ENCODE results near the gene STRIP2.
"Not testable (repeated sequence)": the region's sequence is repeated elsewhere in the genome, so short reads cannot be mapped to it uniquely, and the experiment has no call there.

Gene STRIP2

GRCh38 chr7:129479831-129480230, 45.6 kb downstream of the STRIP2 start:
- Mint-ChIP-seq H3K9me3 (peaks cover 7% of the 10 kb centered on the region), H3K36me3 (ENCODE audit: low read depth) (peaks cover 12% of the 10 kb centered on the region), H3K4me3 (no peak overlapping the region), H3K4me1 (no peaks in the 10 kb centered on the region), H3K27me3 (ENCODE audit: low read depth) (no peaks in the 10 kb centered on the region), H3K27ac (no peak overlapping the region)
- TF ChIP-seq, protein P1, sequence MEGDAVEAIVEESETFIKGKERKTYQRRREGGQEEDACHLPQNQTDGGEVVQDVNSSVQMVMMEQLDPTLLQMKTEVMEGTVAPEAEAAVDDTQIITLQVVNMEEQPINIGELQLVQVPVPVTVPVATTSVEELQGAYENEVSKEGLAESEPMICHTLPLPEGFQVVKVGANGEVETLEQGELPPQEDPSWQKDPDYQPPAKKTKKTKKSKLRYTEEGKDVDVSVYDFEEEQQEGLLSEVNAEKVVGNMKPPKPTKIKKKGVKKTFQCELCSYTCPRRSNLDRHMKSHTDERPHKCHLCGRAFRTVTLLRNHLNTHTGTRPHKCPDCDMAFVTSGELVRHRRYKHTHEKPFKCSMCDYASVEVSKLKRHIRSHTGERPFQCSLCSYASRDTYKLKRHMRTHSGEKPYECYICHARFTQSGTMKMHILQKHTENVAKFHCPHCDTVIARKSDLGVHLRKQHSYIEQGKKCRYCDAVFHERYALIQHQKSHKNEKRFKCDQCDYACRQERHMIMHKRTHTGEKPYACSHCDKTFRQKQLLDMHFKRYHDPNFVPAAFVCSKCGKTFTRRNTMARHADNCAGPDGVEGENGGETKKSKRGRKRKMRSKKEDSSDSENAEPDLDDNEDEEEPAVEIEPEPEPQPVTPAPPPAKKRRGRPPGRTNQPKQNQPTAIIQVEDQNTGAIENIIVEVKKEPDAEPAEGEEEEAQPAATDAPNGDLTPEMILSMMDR (IDR thresholded peaks at IDR 0.05; ENCODE audit: unreplicated experiment in 3 of 3): no peak

DNA sequence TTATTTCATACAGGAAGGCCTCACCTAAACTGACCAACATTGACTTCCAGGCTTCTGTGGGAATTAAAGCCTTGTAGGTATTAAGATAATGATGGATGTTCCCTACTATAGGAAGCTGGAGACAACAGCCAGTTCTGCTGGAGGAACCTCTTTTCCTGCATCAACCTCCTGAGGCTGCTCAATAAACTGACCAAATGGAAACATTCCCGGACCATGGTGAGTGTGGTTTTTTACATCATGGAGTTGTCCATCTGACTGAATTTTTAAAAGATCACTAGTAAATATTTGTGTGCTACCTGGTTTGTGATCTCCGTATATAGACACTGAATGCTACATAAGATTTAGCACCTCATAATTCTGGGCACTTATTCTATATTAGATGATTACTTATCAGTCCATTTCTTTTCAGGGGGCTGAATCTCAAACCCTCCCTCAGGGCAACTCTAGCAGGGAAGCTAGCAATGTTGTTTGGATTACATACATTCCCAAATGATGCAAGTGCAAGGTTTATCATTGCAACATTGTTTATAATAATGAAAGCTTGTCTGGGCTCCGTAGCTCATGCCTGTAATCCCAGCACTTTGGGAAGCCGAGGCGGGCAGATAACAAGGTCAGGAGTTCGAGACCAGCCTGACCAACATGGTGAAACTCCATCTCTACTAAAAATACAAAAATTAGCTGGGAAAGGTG, 46.6 kb downstream of the STRIP2 start:
- TF ChIP-seq, protein P1 (IDR thresholded peaks at IDR 0.05; ENCODE audit: unreplicated experiment in 3 of 3): no peak
- no peaks in the 10 kb centered on the region for H3K4me1 Mint-ChIP-seq
- no peak overlapping the region for H3K4me3 Mint-ChIP-seq
- no peaks in the 10 kb centered on the region for H3K27me3 Mint-ChIP-seq (ENCODE audit: low read depth)
- H3K27ac Mint-ChIP-seq: no peak overlapping the region
- peaks cover 5% of the 10 kb centered on the region for H3K9me3 Mint-ChIP-seq
- H3K36me3 Mint-ChIP-seq (ENCODE audit: low read depth): peaks cover 7% of the 10 kb centered on the region

- not testable (repeated sequence) for H3K9me3 Mint-ChIP-seq; H3K4me3 Mint-ChIP-seq; H3K4me1 Mint-ChIP-seq; H3K36me3 Mint-ChIP-seq (ENCODE audit: low read depth); H3K27ac Mint-ChIP-seq; H3K27me3 Mint-ChIP-seq (ENCODE audit: low read depth)
Observed at GRCh38 chr7:129481376-129481775, 47.1 kb downstream of the STRIP2 start.

DNA sequence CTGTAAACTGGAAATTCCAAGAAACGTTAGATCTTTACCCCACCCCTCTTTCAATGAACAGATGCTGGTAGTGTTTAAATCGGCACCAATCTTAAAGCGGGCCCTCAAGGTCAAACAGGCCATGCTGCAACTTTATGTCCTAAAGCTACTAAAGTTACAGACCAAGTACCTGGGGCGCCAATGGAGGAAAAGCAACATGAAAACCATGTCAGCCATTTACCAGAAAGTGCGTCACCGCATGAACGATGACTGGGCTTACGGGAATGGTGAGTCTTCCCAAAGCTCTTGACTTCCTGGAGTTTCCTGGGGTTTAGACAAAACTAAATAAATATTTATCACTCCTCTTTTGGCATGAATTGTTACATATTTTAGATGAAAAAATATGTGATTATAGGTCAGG, 48.5 kb downstream of the STRIP2 start:
- no peaks in the 10 kb centered on the region for H3K27me3 Mint-ChIP-seq (ENCODE audit: low read depth)
- H3K36me3 Mint-ChIP-seq (ENCODE audit: low read depth): peaks cover 6% of the 10 kb centered on the region
- TF ChIP-seq, protein P1 (IDR thresholded peaks at IDR 0.05; ENCODE audit: unreplicated experiment in 3 of 3): no peak

GRCh38 chr7:129489491-129489890, 55.3 kb downstream of the STRIP2 start:
- H3K27me3 Mint-ChIP-seq (ENCODE audit: low read depth): no peaks in the 10 kb centered on the region
- peaks cover 4% of the 10 kb centered on the region for H3K36me3 Mint-ChIP-seq (ENCODE audit: low read depth)

More for the DNA sequence above, 48.5 kb downstream of the STRIP2 start:
- Mint-ChIP-seq H3K4me3 (no peak overlapping the region), H3K9me3 (no peaks in the 10 kb centered on the region), H3K4me1 (no peaks in the 10 kb centered on the region), H3K27ac (no peak overlapping the region)

GRCh38 chr7:129492391-129492790, 58.2 kb downstream of the STRIP2 start:
- TF ChIP-seq, protein P1 (IDR thresholded peaks at IDR 0.05; ENCODE audit: unreplicated experiment in 3 of 3): no peak
- no peak overlapping the region for H3K4me3 Mint-ChIP-seq
- peaks cover under 1% of the 10 kb centered on the region for H3K36me3 Mint-ChIP-seq (ENCODE audit: low read depth)
- H3K4me1 Mint-ChIP-seq: no peaks in the 10 kb centered on the region
- no peaks in the 10 kb centered on the region for H3K9me3 Mint-ChIP-seq
- no peaks in the 10 kb centered on the region for H3K27me3 Mint-ChIP-seq (ENCODE audit: low read depth)
- no peak overlapping the region for H3K27ac Mint-ChIP-seq

More at GRCh38 chr7:129489491-129489890, 55.3 kb downstream of the STRIP2 start:
- H3K27ac Mint-ChIP-seq: no peak overlapping the region
- H3K9me3 Mint-ChIP-seq: no peaks in the 10 kb centered on the region
- H3K4me1 Mint-ChIP-seq: no peaks in the 10 kb centered on the region
- H3K4me3 Mint-ChIP-seq: no peak overlapping the region
- TF ChIP-seq, protein P1 (IDR thresholded peaks at IDR 0.05; ENCODE audit: unreplicated experiment in 3 of 3): no peak
